ENCODE results near the gene E2F8.

E2F8 gene

GRCh38 chr11:19225581-19225980 lies 15.2 kb downstream of the E2F8 start:
- no peaks in the 10 kb centered on the region for H3K27me3 ChIP-seq
- no peaks in the 10 kb centered on the region for H3K9me3 ChIP-seq
- TF ChIP-seq CTCF (IDR thresholded peaks at IDR 0.05): no peak
- peaks cover 69% of the 10 kb centered on the region for H3K36me3 ChIP-seq
- H3K4me1 ChIP-seq (ENCODE audit: control insufficient read depth in 1 of 2, insufficient read depth in 1 of 2, low read depth in 1 of 2, low read length in 1 of 2): no peaks in the 10 kb centered on the region
- H3K4me3 ChIP-seq (ENCODE audit: low read depth in 1 of 2, low read length in 1 of 2): no peak overlapping the region
- no peak overlapping the region for H3K27ac ChIP-seq

GRCh38 chr11:19225123-19225522 lies 15.6 kb downstream of the E2F8 start:
- no peaks in the 10 kb centered on the region for H3K9me3 ChIP-seq
- peaks cover 64% of the 10 kb centered on the region for H3K36me3 ChIP-seq
- H3K4me1 ChIP-seq (ENCODE audit: control insufficient read depth in 1 of 2, insufficient read depth in 1 of 2, low read depth in 1 of 2, low read length in 1 of 2): no peaks in the 10 kb centered on the region
- TF ChIP-seq CTCF (IDR thresholded peaks at IDR 0.05): no peak
- no peak overlapping the region for H3K27ac ChIP-seq
- no peak overlapping the region for H3K4me3 ChIP-seq (ENCODE audit: low read depth in 1 of 2, low read length in 1 of 2)
- H3K27me3 ChIP-seq: no peaks in the 10 kb centered on the region

- no peaks in the 10 kb centered on the region for H3K27me3 ChIP-seq
- no peaks in the 10 kb centered on the region for H3K4me1 ChIP-seq (ENCODE audit: control insufficient read depth in 1 of 2, insufficient read depth in 1 of 2, low read depth in 1 of 2, low read length in 1 of 2)
- H3K36me3 ChIP-seq: peaks cover 31% of the 10 kb centered on the region
- no peaks in the 10 kb centered on the region for H3K9me3 ChIP-seq
- H3K27ac ChIP-seq: no peak overlapping the region
- no peak for TF ChIP-seq CTCF (IDR thresholded peaks at IDR 0.05)
- no peak overlapping the region for H3K4me3 ChIP-seq (ENCODE audit: low read depth in 1 of 2, low read length in 1 of 2)
Measured at GRCh38 chr11:19220903-19221724, 19.6 kb downstream of the E2F8 start.

GRCh38 chr11:19218786-19219460 lies 21.8 kb downstream of the E2F8 start:
- TF ChIP-seq CTCF (IDR thresholded peaks at IDR 0.05): no peak
- H3K36me3 ChIP-seq: peaks cover 9% of the 10 kb centered on the region
- no peak overlapping the region for H3K27ac ChIP-seq
- H3K9me3 ChIP-seq: no peaks in the 10 kb centered on the region
- no peaks in the 10 kb centered on the region for H3K27me3 ChIP-seq
- H3K4me3 ChIP-seq (ENCODE audit: low read depth in 1 of 2, low read length in 1 of 2): no peak overlapping the region
- H3K4me1 ChIP-seq (ENCODE audit: control insufficient read depth in 1 of 2, insufficient read depth in 1 of 2, low read depth in 1 of 2, low read length in 1 of 2): no peaks in the 10 kb centered on the region

- Histone ChIP-seq H3K4me3 (ENCODE audit: low read depth in 1 of 2, low read length in 1 of 2) (no peak overlapping the region), H3K9me3 (no peaks in the 10 kb centered on the region), H3K36me3 (peaks cover 2% of the 10 kb centered on the region), H3K4me1 (ENCODE audit: control insufficient read depth in 1 of 2, insufficient read depth in 1 of 2, low read depth in 1 of 2, low read length in 1 of 2) (no peaks in the 10 kb centered on the region), H3K27me3 (no peaks in the 10 kb centered on the region), H3K27ac (no peak overlapping the region)
- no peak for TF ChIP-seq CTCF (IDR thresholded peaks at IDR 0.05)
Measured at GRCh38 chr11:19218216-19218615, 22.5 kb downstream of the E2F8 start.
